Measurements from ENCODE around the gene KIR3DL1. TPM values are rescaled to one million over a fixed set of nuclear protein-coding genes. Genes with fewer than 3 reads are reported as not detected.
"Not testable (repeated sequence)": the region's sequence is repeated elsewhere in the genome, so short reads cannot be mapped to it uniquely, and the experiment has no call there.

The KIR3DL1 gene
- total and polyA plus RNA-seq, 2 experiments from 2014 or later, result not detected

- not testable (repeated sequence) for H3K27me3 Mint-ChIP-seq (ENCODE audit: insufficient read depth, low read depth, poor library complexity); H3K27ac ChIP-seq (ENCODE audit: low read depth); H4K20me1 ChIP-seq (replicated peaks; ENCODE audit: insufficient read depth); H3K4me1 ChIP-seq (ENCODE audit: insufficient read depth); H3K4me1 Mint-ChIP-seq; H3K79me2 ChIP-seq (replicated peaks; ENCODE audit: insufficient read depth); DNase-seq (ENCODE audit: low spot score); H3K27me3 ChIP-seq (ENCODE audit: insufficient read depth); H3K36me3 ChIP-seq (ENCODE audit: insufficient read depth); H3F3A ChIP-seq (replicated peaks; ENCODE audit: low read depth); H3K27ac Mint-ChIP-seq; H3K4me3 Mint-ChIP-seq; H3K4me2 ChIP-seq; H2AFZ ChIP-seq; H3K4me3 ChIP-seq; ATAC-seq; H3K9me2 ChIP-seq (ENCODE audit: insufficient read depth)
- peaks cover 33% of the 10 kb centered on the region for H3K36me3 Mint-ChIP-seq (ENCODE audit: low read depth)
- peaks cover 90% of the 10 kb centered on the region for H3K9me3 Mint-ChIP-seq
These were observed 40.4 kb upstream of the KIR3DL1 start for GRCh38 chr19:54775830-54776229.

GRCh38 chr19:54777851-54778250 lies 38.4 kb upstream of the KIR3DL1 start:
- Mint-ChIP-seq H3K36me3 (ENCODE audit: low read depth) (peaks cover 37% of the 10 kb centered on the region), H3K9me3 (peaks cover 88% of the 10 kb centered on the region)
- not testable (repeated sequence) for H3K36me3 ChIP-seq (ENCODE audit: insufficient read depth); H3K4me3 ChIP-seq; H3F3A ChIP-seq (replicated peaks; ENCODE audit: low read depth); H4K20me1 ChIP-seq (replicated peaks; ENCODE audit: insufficient read depth); H3K4me1 ChIP-seq (ENCODE audit: insufficient read depth); DNase-seq (ENCODE audit: low spot score); H3K4me3 Mint-ChIP-seq; H2AFZ ChIP-seq; H3K9me2 ChIP-seq (ENCODE audit: insufficient read depth); H3K27me3 Mint-ChIP-seq (ENCODE audit: insufficient read depth, low read depth, poor library complexity); H3K27ac Mint-ChIP-seq; H3K27ac ChIP-seq (ENCODE audit: low read depth); H3K27me3 ChIP-seq (ENCODE audit: insufficient read depth); H3K4me1 Mint-ChIP-seq; H3K79me2 ChIP-seq (replicated peaks; ENCODE audit: insufficient read depth); H3K4me2 ChIP-seq; ATAC-seq

- not testable (repeated sequence) for DNase-seq (ENCODE audit: low spot score); H3K4me1 Mint-ChIP-seq; H2AFZ ChIP-seq; ATAC-seq; H3K9me2 ChIP-seq (ENCODE audit: insufficient read depth); H3F3A ChIP-seq (replicated peaks; ENCODE audit: low read depth); H3K27ac ChIP-seq (ENCODE audit: low read depth); H3K4me3 ChIP-seq; H3K36me3 ChIP-seq (ENCODE audit: insufficient read depth); H3K4me2 ChIP-seq; H4K20me1 ChIP-seq (replicated peaks; ENCODE audit: insufficient read depth); H3K4me1 ChIP-seq (ENCODE audit: insufficient read depth); H3K4me3 Mint-ChIP-seq; H3K79me2 ChIP-seq (replicated peaks; ENCODE audit: insufficient read depth); H3K27ac Mint-ChIP-seq; H3K27me3 ChIP-seq (ENCODE audit: insufficient read depth); H3K27me3 Mint-ChIP-seq (ENCODE audit: insufficient read depth, low read depth, poor library complexity)
- Mint-ChIP-seq H3K9me3 (peaks cover 88% of the 10 kb centered on the region), H3K36me3 (ENCODE audit: low read depth) (peaks cover 42% of the 10 kb centered on the region)
These were observed 37.4 kb upstream of the KIR3DL1 start for GRCh38 chr19:54778896-54779295.

DNA sequence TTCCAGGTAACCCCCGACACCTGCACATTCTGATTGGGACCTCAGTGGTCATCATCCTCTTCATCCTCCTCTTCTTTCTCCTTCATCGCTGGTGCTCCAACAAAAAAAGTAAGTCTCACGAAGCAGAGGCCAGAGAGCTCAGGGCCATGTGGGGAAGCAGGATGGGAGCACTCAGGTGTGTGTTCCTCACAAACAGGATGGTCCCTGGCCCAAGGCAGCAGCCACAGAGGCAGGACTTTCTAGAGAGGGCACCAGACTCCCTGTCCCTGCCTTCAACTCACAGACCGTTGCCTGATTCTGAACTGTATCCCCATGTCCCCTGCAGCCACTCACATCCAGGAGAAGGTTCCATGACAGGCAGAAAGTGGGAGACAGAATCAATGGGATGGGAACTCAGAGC lies 33.4 kb upstream of the KIR3DL1 start:
- not testable (repeated sequence) for H3K9me2 ChIP-seq (ENCODE audit: insufficient read depth); ATAC-seq; H4K20me1 ChIP-seq (replicated peaks; ENCODE audit: insufficient read depth); H2AFZ ChIP-seq; H3F3A ChIP-seq (replicated peaks; ENCODE audit: low read depth); H3K4me1 Mint-ChIP-seq; H3K27me3 Mint-ChIP-seq (ENCODE audit: insufficient read depth, low read depth, poor library complexity); H3K4me1 ChIP-seq (ENCODE audit: insufficient read depth); H3K4me3 Mint-ChIP-seq; H3K27ac ChIP-seq (ENCODE audit: low read depth); H3K4me2 ChIP-seq; H3K36me3 ChIP-seq (ENCODE audit: insufficient read depth); H3K79me2 ChIP-seq (replicated peaks; ENCODE audit: insufficient read depth); DNase-seq (ENCODE audit: low spot score); H3K4me3 ChIP-seq; H3K27ac Mint-ChIP-seq; H3K27me3 ChIP-seq (ENCODE audit: insufficient read depth)
- H3K9me3 Mint-ChIP-seq, result peaks cover 86% of the 10 kb centered on the region
- H3K36me3 Mint-ChIP-seq (ENCODE audit: low read depth), result peaks cover 44% of the 10 kb centered on the region

DNA sequence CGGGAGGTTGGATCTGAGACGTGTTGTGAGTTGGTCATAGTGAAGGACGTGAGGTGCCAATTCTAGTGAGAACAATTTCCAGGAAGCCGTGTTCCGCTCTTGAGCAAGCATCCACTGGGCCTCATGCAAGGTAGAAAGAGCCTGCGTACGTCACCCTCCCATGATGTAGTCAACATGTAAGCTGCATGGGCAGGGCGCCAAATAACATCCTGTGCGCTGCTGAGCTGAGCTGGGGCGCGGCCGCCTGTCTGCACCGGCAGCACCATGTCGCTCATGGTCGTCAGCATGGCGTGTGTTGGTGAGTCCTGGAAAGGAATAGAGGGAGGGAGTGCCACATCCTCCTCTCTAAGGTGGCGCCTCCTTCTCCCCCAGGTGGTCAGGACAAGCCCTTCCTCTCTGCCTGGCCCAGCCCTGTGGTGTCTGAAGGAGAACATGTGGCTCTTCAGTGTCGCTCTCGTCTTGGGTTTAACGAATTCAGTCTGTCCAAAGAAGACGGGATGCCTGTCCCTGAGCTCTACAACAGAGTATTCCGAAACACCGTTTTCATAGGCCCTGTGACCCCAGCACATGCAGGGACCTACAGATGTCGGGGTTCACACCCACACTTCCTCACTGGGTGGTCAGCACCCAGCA lies 30.1 kb upstream of the KIR3DL1 start:
- Mint-ChIP-seq H3K9me3 (peaks cover 96% of the 10 kb centered on the region), H3K36me3 (ENCODE audit: low read depth) (peaks cover 47% of the 10 kb centered on the region)
- not testable (repeated sequence) for H3K4me3 ChIP-seq; ATAC-seq; H3K4me1 ChIP-seq (ENCODE audit: insufficient read depth); DNase-seq (ENCODE audit: low spot score); H3K4me3 Mint-ChIP-seq; H3K27ac Mint-ChIP-seq; H3K4me1 Mint-ChIP-seq; H3K27ac ChIP-seq (ENCODE audit: low read depth); H3K4me2 ChIP-seq; H3K9me2 ChIP-seq (ENCODE audit: insufficient read depth); H3K36me3 ChIP-seq (ENCODE audit: insufficient read depth); H3K27me3 ChIP-seq (ENCODE audit: insufficient read depth); H3K27me3 Mint-ChIP-seq (ENCODE audit: insufficient read depth, low read depth, poor library complexity); H3K79me2 ChIP-seq (replicated peaks; ENCODE audit: insufficient read depth); H4K20me1 ChIP-seq (replicated peaks; ENCODE audit: insufficient read depth); H3F3A ChIP-seq (replicated peaks; ENCODE audit: low read depth); H2AFZ ChIP-seq

- Mint-ChIP-seq H3K36me3 (ENCODE audit: low read depth) (peaks cover 43% of the 10 kb centered on the region), H3K9me3 (peaks cover 86% of the 10 kb centered on the region)
- H3K4me1 ChIP-seq (ENCODE audit: insufficient read depth); H3K4me3 ChIP-seq; H3K27me3 ChIP-seq (ENCODE audit: insufficient read depth); DNase-seq (ENCODE audit: low spot score); H3K27ac ChIP-seq (ENCODE audit: low read depth); H3K36me3 ChIP-seq (ENCODE audit: insufficient read depth); H3K4me2 ChIP-seq; H4K20me1 ChIP-seq (replicated peaks; ENCODE audit: insufficient read depth); H3K27ac Mint-ChIP-seq; H3K9me2 ChIP-seq (ENCODE audit: insufficient read depth); H3K4me1 Mint-ChIP-seq; H3K79me2 ChIP-seq (replicated peaks; ENCODE audit: insufficient read depth); ATAC-seq; H3K4me3 Mint-ChIP-seq; H3F3A ChIP-seq (replicated peaks; ENCODE audit: low read depth); H2AFZ ChIP-seq; H3K27me3 Mint-ChIP-seq (ENCODE audit: insufficient read depth, low read depth, poor library complexity): not testable (repeated sequence)
These were observed 28.1 kb upstream of the KIR3DL1 start for GRCh38 chr19:54788154-54788553.
